IMR-90 (cell line): ENCODE measurements around the gene NR2F1. TPM values are rescaled to one million over a fixed set of nuclear protein-coding genes. Genes with fewer than 3 reads are reported as not detected.

ENCODE experiments used
- ATAC-seq: fragments of 200-7000 bp; cut with Tn5 transposase; 2 replicates; pipeline ENCODE4 v1.9.1; 2020; ENCODE audit warnings: low read depth, mild to moderate bottlenecking, moderate library complexity
- BruUV-seq: library from RNA; stranded (reverse); fragments of 400-500 nt; replicated peaks from 2 replicates; lab custom pipeline; 2021; lab: Mats Ljungman, UMichigan
- CTCF ChIA-PET: fragments of 300-600 bp; formaldehyde crosslinking; extraction: SDS; loops from one replicate; lab custom pipeline; 2021; ENCODE audit warnings: antibody characterized with exemption; lab: Yijun Ruan, JAX
- POLR2A ChIA-PET: fragments of 300-600 bp; sonication (Branson Sonifier 250); formaldehyde crosslinking; loops from one replicate; lab custom pipeline; 2022; ENCODE audit warnings: antibody characterized with exemption; ENCODE audit not compliant: unreplicated experiment; lab: Charles Lee
- DNase-seq: peaks from one replicate; pipeline ENCODE4 v3.0.0; 2013
- H2AFZ ChIP-seq: replicated peaks from 2 replicates; pipeline ENCODE3; 2013; ENCODE audit warnings: low read length, mild to moderate bottlenecking; ENCODE audit not compliant: poor library complexity
- H2AK5ac ChIP-seq: 2 replicates; pipeline ENCODE4 v1.6.1; 2013; ENCODE audit warnings: low read depth, low read length, inconsistent platforms
- H2AK9ac ChIP-seq: replicated peaks from 2 replicates; pipeline ENCODE3; 2013; ENCODE audit warnings: mild to moderate bottlenecking, low read depth, low read length, moderate library complexity; ENCODE audit not compliant: poor library complexity
- H2BK120ac ChIP-seq: 2 replicates; pipeline ENCODE4 v1.6.1; 2013; ENCODE audit warnings: low read depth, low read length, inconsistent platforms
- H2BK15ac ChIP-seq: 3 replicates; pipeline ENCODE4 v1.6.1; 2013; ENCODE audit warnings: low read depth, low read length, inconsistent platforms
- H2BK20ac ChIP-seq: 2 replicates; pipeline ENCODE4 v1.6.1; 2013; ENCODE audit warnings: low read depth, mild to moderate bottlenecking, inconsistent platforms, low read length, moderate library complexity
- H2BK5ac ChIP-seq: 2 replicates; pipeline ENCODE4 v1.6.1; 2013; ENCODE audit warnings: mild to moderate bottlenecking, low read depth, low read length, inconsistent platforms; ENCODE audit not compliant: poor library complexity, severe bottlenecking
- H3K14ac ChIP-seq: replicated peaks from 2 replicates; pipeline ENCODE4 v1.6.1; 2013; ENCODE audit warnings: low read depth, low read length, inconsistent platforms
- H3K18ac ChIP-seq: 2 replicates; pipeline ENCODE4 v1.6.1; 2013; ENCODE audit warnings: low read depth, low read length, control low read depth
- H3K23ac ChIP-seq: 2 replicates; pipeline ENCODE4 v1.6.1; 2013; ENCODE audit warnings: low read depth, low read length, inconsistent platforms
- H3K27ac ChIP-seq: 2 replicates; pipeline ENCODE4 v1.5.1; 2013; ENCODE audit warnings: mild to moderate bottlenecking, control low read depth, low read length; ENCODE audit not compliant: insufficient read depth
- H3K27me3 ChIP-seq: 2 replicates; pipeline ENCODE4 v1.6.1; 2013; ENCODE audit warnings: low read length; ENCODE audit not compliant: control insufficient read depth, insufficient read depth
- H3K36me3 ChIP-seq: 2 replicates; pipeline ENCODE4 v1.6.1; 2013; ENCODE audit warnings: low read length, mixed read lengths; ENCODE audit not compliant: control insufficient read depth, insufficient read depth
- H3K4ac ChIP-seq: 2 replicates; pipeline ENCODE4 v1.6.1; 2013; ENCODE audit warnings: low read depth, low read length, inconsistent platforms
- H3K4me1 ChIP-seq: 2 replicates; pipeline ENCODE4 v1.6.1; 2013; ENCODE audit warnings: low read length, mixed read lengths; ENCODE audit not compliant: control insufficient read depth, insufficient read depth
- H3K4me2 ChIP-seq: 2 replicates; pipeline ENCODE4 v1.6.1; 2013; ENCODE audit warnings: low read depth, mild to moderate bottlenecking, control low read depth, low read length, moderate library complexity
- H3K4me3 ChIP-seq: 2 replicates; pipeline ENCODE4 v1.5.1; 2013; ENCODE audit warnings: low read depth, mild to moderate bottlenecking, control low read depth, low read length, moderate library complexity; ENCODE audit not compliant: insufficient read depth
- H3K56ac ChIP-seq: 2 replicates; pipeline ENCODE4 v1.6.1; 2013; ENCODE audit warnings: low read length, inconsistent platforms; ENCODE audit not compliant: insufficient read depth; ENCODE audit errors: extremely low read depth
- H3K79me1 ChIP-seq, 2 experiments: 2 replicates each; pipeline ENCODE4 v1.6.1; 2013; ENCODE audit warnings: low read length in 2 of 2, inconsistent platforms in 1 of 2, low read depth in 1 of 2
- H3K9ac ChIP-seq: 2 replicates; pipeline ENCODE4 v1.6.1; 2013; ENCODE audit warnings: low read depth, low read length, control low read depth
- H3K9me1 ChIP-seq: 2 replicates; pipeline ENCODE4 v1.6.1; 2013; ENCODE audit warnings: low read length, inconsistent platforms; ENCODE audit not compliant: insufficient read depth
- H3K9me3 ChIP-seq: 2 replicates; pipeline ENCODE4 v1.6.1; 2013; ENCODE audit warnings: low read length; ENCODE audit not compliant: control insufficient read depth, insufficient read depth
- H4K20me1 ChIP-seq: 2 replicates; pipeline ENCODE4 v1.6.1; 2013; ENCODE audit warnings: low read length, inconsistent platforms; ENCODE audit not compliant: insufficient read depth
- H4K5ac ChIP-seq: 2 replicates; pipeline ENCODE4 v1.6.1; 2013; ENCODE audit warnings: mild to moderate bottlenecking, low read depth, low read length, control low read depth
- H4K8ac ChIP-seq, 2 experiments: 2 replicates each; pipeline ENCODE4 v1.6.1; 2013; ENCODE audit warnings: low read depth in 2 of 2, low read length in 2 of 2, control low read depth in 1 of 2, inconsistent platforms in 1 of 2
- H4K91ac ChIP-seq: 2 replicates; pipeline ENCODE4 v1.6.1; 2013; ENCODE audit warnings: low read depth, low read length, inconsistent platforms; ENCODE audit not compliant: insufficient read depth
- BHLHE40 ChIP-seq: fragments of 150-350 bp; IDR thresholded peaks from 2 replicates; pipeline ENCODE4 v1.6.1; 2016; ENCODE audit warnings: mild to moderate bottlenecking, low read depth, low read length
- CEBPB ChIP-seq: IDR thresholded peaks from 2 replicates; pipeline ENCODE4 v1.6.1; 2012; ENCODE audit warnings: low read depth, low read length, improper control_type of control experiment
- CHD1 ChIP-seq: IDR thresholded peaks from 2 replicates; pipeline ENCODE4 v1.6.1; 2012; ENCODE audit warnings: low read depth, low read length, improper control_type of control experiment
- MAFK ChIP-seq: IDR thresholded peaks from 2 replicates; pipeline ENCODE4 v1.6.1; 2012; ENCODE audit warnings: low read depth, low read length, improper control_type of control experiment
- MAZ ChIP-seq: IDR thresholded peaks from 2 replicates; pipeline ENCODE4 v1.6.1; 2012; ENCODE audit warnings: low read depth, mild to moderate bottlenecking, low read length, improper control_type of control experiment, moderate library complexity, borderline replicate concordance
- NFE2L2 ChIP-seq: fragments of 150-350 bp; IDR thresholded peaks from 2 replicates; pipeline ENCODE4 v1.6.1; 2016; ENCODE audit warnings: low read depth, mild to moderate bottlenecking, low read length
- POLR2A ChIP-seq: IDR thresholded peaks from 2 replicates; pipeline ENCODE4 v1.6.1; 2012; ENCODE audit warnings: mild to moderate bottlenecking, low read depth, low read length
- RAD21 ChIP-seq: IDR thresholded peaks from 2 replicates; pipeline ENCODE4 v1.6.1; 2012; ENCODE audit warnings: low read length, improper control_type of control experiment
- RCOR1 ChIP-seq: IDR thresholded peaks from 2 replicates; pipeline ENCODE4 v1.6.1; 2012; ENCODE audit warnings: mild to moderate bottlenecking, low read length, improper control_type of control experiment; ENCODE audit not compliant: insufficient replicate concordance
- RFX5 ChIP-seq: IDR thresholded peaks from 2 replicates; pipeline ENCODE4 v1.8.0; 2012; ENCODE audit warnings: low read depth, mild to moderate bottlenecking, low read length, moderate library complexity
- SMC3 ChIP-seq: fragments of 150-350 bp; IDR thresholded peaks from 2 replicates; pipeline ENCODE4 v1.6.1; 2016; ENCODE audit warnings: low read depth, mild to moderate bottlenecking, antibody characterized with exemption, low read length, moderate library complexity
- WGBS, 2 experiments: methylation state at CpG; one replicate each; pipeline versions ENCODE4 v1.1.5 to v1.1.7; 2013; ENCODE audit warnings: missing lambda C conversion rate in 2 of 2; ENCODE audit not compliant: insufficient read length in 1 of 2; ENCODE audit errors: extremely low coverage in 2 of 2; 5-methylcytosine and 5-hydroxymethylcytosine counted together
- dilution Hi-C: fragments of 300-500 bp; cut with HindIII; formaldehyde crosslinking; loops from one replicate; pipeline ENCODE4 v1.14.3; 2018; ENCODE audit warnings: low sequenced_read_pairs; ENCODE audit not compliant: unreplicated experiment
- in situ Hi-C: fragments of 300-500 bp; cut with MboI; formaldehyde crosslinking; loops from 3 replicates; pipeline ENCODE4 v1.14.3; 2019; ENCODE audit warnings: low sequenced_read_pairs, inconsistent platforms, mixed read lengths
- intact Hi-C: fragments of 100-400 bp; cut with micrococcal nuclease; formaldehyde crosslinking; loops from 2 replicates; pipeline ENCODE4 v1.10.0; 2022
- polyA plus RNA-seq, 3 experiments: library from polyadenylated mRNA; depleted of rRNA; stranded (reverse); fragments of >200 nt; gene quantifications; 2 replicates each; pipeline ENCODE4 v1.2.3, GENCODE V29; 2012; ENCODE audit warnings: low replicate concordance in 1 of 3
- total RNA-seq: library from RNA; depleted of rRNA; stranded (reverse); fragments of >200 nt; gene quantifications from 2 replicates; pipeline ENCODE4 v1.2.3, GENCODE V29; 2012
- TF ChIP-seq, protein P1 (sequence below): fragments of 150-350 bp; IDR thresholded peaks from 2 replicates; pipeline ENCODE4 v1.6.1; 2016; ENCODE audit warnings: low read depth, mild to moderate bottlenecking, low read length, moderate library complexity, borderline replicate concordance
- TF ChIP-seq, protein P2 (sequence below): conservative IDR thresholded peaks from 2 replicates; pipeline ENCODE4 v1.5.1; 2012; ENCODE audit warnings: mild to moderate bottlenecking, low read depth, low read length, improper control_type of control experiment
- TF ChIP-seq, protein P3 (sequence below): fragments of 150-350 bp; IDR thresholded peaks from 2 replicates; pipeline ENCODE4 v1.6.1; 2017; ENCODE audit warnings: mild to moderate bottlenecking, antibody characterized with exemption, low read length, low read depth

NR2F1 gene
- total and polyA plus RNA-seq, 2 of the 4 experiments (the other 2 are of a cell fraction): 19.0 to 160 TPM

DNA sequence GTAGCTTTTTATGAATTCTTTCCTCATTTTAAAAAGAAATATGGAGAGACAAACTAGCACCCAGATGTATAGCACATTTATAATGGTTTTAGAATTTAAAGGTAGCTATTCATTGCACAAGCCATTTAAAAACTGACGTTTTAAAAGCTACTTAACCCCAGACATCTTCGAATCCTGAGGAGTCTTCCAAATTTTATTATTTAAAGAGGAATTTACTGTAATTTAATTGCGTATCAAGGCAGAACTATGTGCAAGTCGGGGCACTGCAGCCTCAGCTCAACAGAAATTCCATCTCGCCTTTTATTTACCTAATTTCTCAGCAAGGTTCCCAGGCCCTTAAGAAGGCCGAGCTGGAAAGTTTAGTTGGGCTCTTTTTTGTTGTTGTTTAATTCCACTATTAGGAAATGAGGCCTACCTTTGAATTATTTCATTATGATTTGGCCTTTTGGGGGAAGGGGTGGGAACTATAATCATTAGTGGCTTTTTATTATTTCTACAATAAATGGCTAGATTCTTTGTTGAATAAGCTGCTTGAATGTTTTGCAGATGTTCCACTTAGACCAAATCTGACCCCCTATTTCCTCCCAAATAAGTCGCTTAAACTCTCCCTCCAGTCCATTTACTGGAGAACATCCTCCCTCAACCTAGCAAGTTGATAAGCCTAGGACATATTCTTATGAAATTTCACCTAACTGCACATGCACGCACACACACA is 20.2 kb downstream of the NR2F1 start:
- Histone ChIP-seq H3K4me1 (peaks cover 18% of the 10 kb centered on the region), H4K8ac (peak overlapping the region; percentile 62 to 72; a peak in 2 of 4 replicates), H3K4me2 (peak overlapping the region; percentile 88), H3K27me3 (no peaks in the 10 kb centered on the region), H3K36me3 (no peaks in the 10 kb centered on the region), H3K4ac (peak overlapping the region; percentile 75), H3K9me3 (no peaks in the 10 kb centered on the region), H2BK120ac (peak overlapping the region; percentile 63), H2BK15ac (peak overlapping the region; percentile 34; the same call in 1 of the 3 replicates), H3K9ac (peak overlapping the region; percentile 57), H2AK5ac (peak overlapping the region; percentile 57), H3K27ac (peak overlapping the region; percentile 43), H3K14ac (no peak overlapping the region; the same call in 1 of the 2 replicates), H3K18ac (peak overlapping the region; percentile 30; the same call in 1 of the 2 replicates), H3K9me1 (0 out of 2 replicates have a peak, but pooled peaks cover 2% of the 10 kb centered on the region), H4K20me1 (0 out of 2 replicates have a peak, but pooled peaks cover 4% of the 10 kb centered on the region), H2AK9ac (no peak overlapping the region), H3K79me1 (peaks cover 3 to 27% of the 10 kb centered on the region in 2 experiments; a peak in 3 of 4 replicates), H2BK20ac (peak overlapping the region; percentile 32; the same call in 1 of the 2 replicates), H4K91ac (peak overlapping the region; percentile 29; the same call in 1 of the 2 replicates), H2AFZ (peak overlapping the region; percentile 92), H3K23ac (peak overlapping the region; percentile 81), H2BK5ac (no peak overlapping the region), H3K4me3 (no peak overlapping the region), H4K5ac (peak overlapping the region; percentile 43), H3K56ac (no peak overlapping the region)
- no TSS peak for BruUV-seq
- ChIA-PET POLR2A (interaction anchor here (0.6 kb wide), 1 partner anchor 20 kb away, joined by 8 read pairs; the partner anchor contains the start of gene NR2F1), CTCF (interaction anchor here (0.8 kb wide), 1 partner anchor 198 kb away, joined by 3 read pairs; no protein-coding TSS in a partner anchor)
- in situ Hi-C loops: no loop called here
- ATAC-seq (no peak), DNase-seq (no peak)
- WGBS, 2 experiments: no CpG with 5 or more reads among the region's 8 CpGs
- intact Hi-C loops: loop anchor here (5.0 to 10.0 kb wide), 2 partner anchors 1012 to 1089 kb away; partner anchors contain the start of genes KIAA0825 and SLF1
- dilution Hi-C loops: no loop called here
- TF ChIP-seq SMC3 (no peak), CEBPB (no peak), RFX5 (no peak), BHLHE40 (no peak), RAD21 (no peak), POLR2A (no peak), MAFK (no peak), MAZ (no peak), RCOR1 (no peak), CHD1 (no peak), NFE2L2 (no peak)
- TF ChIP-seq, protein P1, sequence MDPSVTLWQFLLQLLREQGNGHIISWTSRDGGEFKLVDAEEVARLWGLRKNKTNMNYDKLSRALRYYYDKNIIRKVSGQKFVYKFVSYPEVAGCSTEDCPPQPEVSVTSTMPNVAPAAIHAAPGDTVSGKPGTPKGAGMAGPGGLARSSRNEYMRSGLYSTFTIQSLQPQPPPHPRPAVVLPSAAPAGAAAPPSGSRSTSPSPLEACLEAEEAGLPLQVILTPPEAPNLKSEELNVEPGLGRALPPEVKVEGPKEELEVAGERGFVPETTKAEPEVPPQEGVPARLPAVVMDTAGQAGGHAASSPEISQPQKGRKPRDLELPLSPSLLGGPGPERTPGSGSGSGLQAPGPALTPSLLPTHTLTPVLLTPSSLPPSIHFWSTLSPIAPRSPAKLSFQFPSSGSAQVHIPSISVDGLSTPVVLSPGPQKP: no peak
- TF ChIP-seq, protein P2, sequence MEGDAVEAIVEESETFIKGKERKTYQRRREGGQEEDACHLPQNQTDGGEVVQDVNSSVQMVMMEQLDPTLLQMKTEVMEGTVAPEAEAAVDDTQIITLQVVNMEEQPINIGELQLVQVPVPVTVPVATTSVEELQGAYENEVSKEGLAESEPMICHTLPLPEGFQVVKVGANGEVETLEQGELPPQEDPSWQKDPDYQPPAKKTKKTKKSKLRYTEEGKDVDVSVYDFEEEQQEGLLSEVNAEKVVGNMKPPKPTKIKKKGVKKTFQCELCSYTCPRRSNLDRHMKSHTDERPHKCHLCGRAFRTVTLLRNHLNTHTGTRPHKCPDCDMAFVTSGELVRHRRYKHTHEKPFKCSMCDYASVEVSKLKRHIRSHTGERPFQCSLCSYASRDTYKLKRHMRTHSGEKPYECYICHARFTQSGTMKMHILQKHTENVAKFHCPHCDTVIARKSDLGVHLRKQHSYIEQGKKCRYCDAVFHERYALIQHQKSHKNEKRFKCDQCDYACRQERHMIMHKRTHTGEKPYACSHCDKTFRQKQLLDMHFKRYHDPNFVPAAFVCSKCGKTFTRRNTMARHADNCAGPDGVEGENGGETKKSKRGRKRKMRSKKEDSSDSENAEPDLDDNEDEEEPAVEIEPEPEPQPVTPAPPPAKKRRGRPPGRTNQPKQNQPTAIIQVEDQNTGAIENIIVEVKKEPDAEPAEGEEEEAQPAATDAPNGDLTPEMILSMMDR: no peak
- TF ChIP-seq, protein P3, sequence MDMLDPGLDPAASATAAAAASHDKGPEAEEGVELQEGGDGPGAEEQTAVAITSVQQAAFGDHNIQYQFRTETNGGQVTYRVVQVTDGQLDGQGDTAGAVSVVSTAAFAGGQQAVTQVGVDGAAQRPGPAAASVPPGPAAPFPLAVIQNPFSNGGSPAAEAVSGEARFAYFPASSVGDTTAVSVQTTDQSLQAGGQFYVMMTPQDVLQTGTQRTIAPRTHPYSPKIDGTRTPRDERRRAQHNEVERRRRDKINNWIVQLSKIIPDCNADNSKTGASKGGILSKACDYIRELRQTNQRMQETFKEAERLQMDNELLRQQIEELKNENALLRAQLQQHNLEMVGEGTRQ: no peak
